Measurements from ENCODE around the gene C1QC.

Gene C1QC

GRCh38 chr1:22680726-22681125 lies 37.3 kb downstream of the C1QC start:
- DNase-seq (ENCODE audit: low read depth in 3 of 3) = no peak

GRCh38 chr1:22681556-22682276 lies 38.3 kb downstream of the C1QC start:
- DNase-seq (ENCODE audit: low read depth in 3 of 3) = no peak

- no peak for DNase-seq (ENCODE audit: low read depth in 3 of 3)
Observed at GRCh38 chr1:22683547-22683946, 40.1 kb downstream of the C1QC start.

GRCh38 chr1:22685591-22686059 lies 42.2 kb downstream of the C1QC start:
- no peak for DNase-seq (ENCODE audit: low read depth in 3 of 3)

GRCh38 chr1:22687191-22687590 lies 43.8 kb downstream of the C1QC start:
- DNase-seq (ENCODE audit: low read depth in 3 of 3) = no peak

- DNase-seq (ENCODE audit: low read depth in 3 of 3) = no peak
Observed at GRCh38 chr1:22688466-22688865, 45.0 kb downstream of the C1QC start.

- DNase-seq (ENCODE audit: low read depth in 3 of 3) = no peak
Observed at GRCh38 chr1:22689505-22689904, 46.1 kb downstream of the C1QC start.

- DNase-seq (ENCODE audit: low read depth in 3 of 3) = no peak
Observed at GRCh38 chr1:22691031-22691753, 47.8 kb downstream of the C1QC start.

GRCh38 chr1:22694172-22694571 lies 50.7 kb downstream of the C1QC start:
- DNase-seq (ENCODE audit: low read depth in 3 of 3) = no peak

- no peak for DNase-seq (ENCODE audit: low read depth in 3 of 3)
Observed at GRCh38 chr1:22696610-22697009, 53.2 kb downstream of the C1QC start.
